OCI-LY1 (cell line): ENCODE measurements around the gene B3GNT8.
"Not testable (repeated sequence)": the region's sequence is repeated elsewhere in the genome, so short reads cannot be mapped to it uniquely, and the experiment has no call there.

Experiments used
- CTCF ChIP-seq: fragments of 200-600 bp; sonication (generic), shearing (Covaris generic); IDR thresholded peaks from 2 replicates; pipeline ENCODE4 v1.5.1; 2017; ENCODE audit warnings: mild to moderate bottlenecking, antibody characterized with exemption, low read length, moderate library complexity, mixed read lengths
- EZH2 ChIP-seq: fragments of 200-600 bp; sonication (generic), shearing (Covaris generic); IDR thresholded peaks from 2 replicates; pipeline ENCODE4 v1.8.0; 2017; ENCODE audit warnings: borderline replicate concordance, mixed run types, mild to moderate bottlenecking, antibody characterized with exemption, low read length, moderate library complexity, mixed read lengths

- TF ChIP-seq CTCF: peak; percentile 7; the same call in 1 of the 2 replicates
- TF ChIP-seq EZH2: not testable (repeated sequence)
Measured at GRCh38 chr19:41463257-41464256, 36.4 kb upstream of the B3GNT8 start.
